D721Med (cell line): ENCODE data around the gene TNS1.

Experiments used
- DNase-seq: peaks from one replicate; pipeline ENCODE4 v3.0.0; 2011; ENCODE audit warnings: low spot score; ENCODE audit not compliant: insufficient read length
- FAIRE-seq: peaks from 2 replicates; lab custom pipeline; 2011; peaks lifted over from hg19 to GRCh38; lab: Jason Lieb, UNC
- TF ChIP-seq, protein P1 (sequence below): IDR thresholded peaks from 2 replicates; pipeline ENCODE4 v1.5.1; 2012; ENCODE audit warnings: mild to moderate bottlenecking, control low read depth; ENCODE audit not compliant: insufficient read depth; ENCODE audit errors: missing control alignments

The TNS1 gene

DNA sequence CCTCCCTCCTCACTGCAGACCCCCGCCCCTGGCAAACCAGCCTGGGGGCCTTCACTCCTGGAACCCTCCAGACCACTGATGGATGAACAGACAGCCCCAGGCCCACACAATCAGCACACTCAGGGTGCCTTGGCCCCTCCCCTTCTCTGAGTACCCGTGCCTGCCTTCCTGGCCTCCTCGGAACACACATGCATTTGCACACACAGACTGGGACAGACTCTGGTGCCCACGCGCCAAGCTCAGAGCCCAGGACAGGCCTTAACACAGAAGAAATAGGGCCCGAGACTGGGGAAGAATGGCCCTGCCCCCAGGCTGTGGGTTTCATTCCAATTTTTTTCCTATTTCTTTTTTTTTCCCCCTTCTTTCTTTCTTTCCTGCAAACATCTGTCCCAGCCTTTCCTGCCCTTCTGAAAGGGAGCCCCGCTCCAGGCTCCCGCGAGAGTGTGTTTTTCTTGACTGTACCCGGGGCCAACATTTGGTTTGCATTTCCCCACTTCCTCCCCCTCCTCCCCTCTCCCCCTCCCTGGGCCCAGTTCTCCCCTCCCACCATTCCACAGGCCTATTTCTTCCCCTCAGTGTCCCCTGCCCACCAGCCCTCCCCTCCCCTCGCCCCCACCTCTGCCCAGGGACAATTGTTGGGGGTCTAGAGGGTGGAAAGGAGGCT is 618 bp upstream of the TNS1 start:
- FAIRE-seq: no peak
- TF ChIP-seq, protein P1, sequence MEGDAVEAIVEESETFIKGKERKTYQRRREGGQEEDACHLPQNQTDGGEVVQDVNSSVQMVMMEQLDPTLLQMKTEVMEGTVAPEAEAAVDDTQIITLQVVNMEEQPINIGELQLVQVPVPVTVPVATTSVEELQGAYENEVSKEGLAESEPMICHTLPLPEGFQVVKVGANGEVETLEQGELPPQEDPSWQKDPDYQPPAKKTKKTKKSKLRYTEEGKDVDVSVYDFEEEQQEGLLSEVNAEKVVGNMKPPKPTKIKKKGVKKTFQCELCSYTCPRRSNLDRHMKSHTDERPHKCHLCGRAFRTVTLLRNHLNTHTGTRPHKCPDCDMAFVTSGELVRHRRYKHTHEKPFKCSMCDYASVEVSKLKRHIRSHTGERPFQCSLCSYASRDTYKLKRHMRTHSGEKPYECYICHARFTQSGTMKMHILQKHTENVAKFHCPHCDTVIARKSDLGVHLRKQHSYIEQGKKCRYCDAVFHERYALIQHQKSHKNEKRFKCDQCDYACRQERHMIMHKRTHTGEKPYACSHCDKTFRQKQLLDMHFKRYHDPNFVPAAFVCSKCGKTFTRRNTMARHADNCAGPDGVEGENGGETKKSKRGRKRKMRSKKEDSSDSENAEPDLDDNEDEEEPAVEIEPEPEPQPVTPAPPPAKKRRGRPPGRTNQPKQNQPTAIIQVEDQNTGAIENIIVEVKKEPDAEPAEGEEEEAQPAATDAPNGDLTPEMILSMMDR: no peak
- no peak for DNase-seq

- DNase-seq: no peak
- TF ChIP-seq, protein P1: no peak
- FAIRE-seq: no peak
These were observed 501 bp downstream of the TNS1 start for GRCh38 chr2:218002143-218002844.

- DNase-seq (no peak), FAIRE-seq (no peak)
- TF ChIP-seq, protein P1: no peak
These were observed 1.2 kb downstream of the TNS1 start for GRCh38 chr2:218001629-218002028.

GRCh38 chr2:218000136-218000535 is 2.7 kb downstream of the TNS1 start:
- TF ChIP-seq, protein P1: no peak
- FAIRE-seq (no peak), DNase-seq (no peak)

DNA sequence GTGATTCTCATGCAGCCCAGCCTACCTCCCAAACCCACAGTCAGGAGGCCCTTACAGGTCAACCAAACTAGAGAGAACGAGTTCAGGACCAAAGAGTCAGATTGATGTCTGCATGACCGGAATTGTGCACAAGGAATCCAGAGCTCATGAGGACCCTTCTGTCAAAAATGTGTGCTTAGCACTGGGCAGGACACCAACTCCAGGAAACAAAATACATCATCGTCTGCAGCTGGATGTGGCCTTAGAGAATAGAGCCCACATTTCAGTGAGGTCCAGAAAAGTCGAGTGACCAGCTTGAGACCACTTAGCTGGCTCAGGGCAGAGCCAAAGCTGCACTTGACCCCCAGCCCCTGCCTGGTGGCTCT is 3.2 kb downstream of the TNS1 start:
- no peak for FAIRE-seq
- TF ChIP-seq, protein P1: no peak
- no peak for DNase-seq

GRCh38 chr2:217998926-217999594 is 3.7 kb downstream of the TNS1 start:
- no peak for FAIRE-seq
- TF ChIP-seq, protein P1: no peak
- DNase-seq: no peak
